Measurements from ENCODE around the gene CANT1.

The CANT1 gene

GRCh38 chr17:78993981-78994671, 15.4 kb downstream of the CANT1 start:
- DNase-seq = no peak

GRCh38 chr17:78993241-78993956, 16.2 kb downstream of the CANT1 start:
- no peak for DNase-seq

- no peak for DNase-seq
Measured at GRCh38 chr17:78992542-78993212, 16.9 kb downstream of the CANT1 start.

DNA sequence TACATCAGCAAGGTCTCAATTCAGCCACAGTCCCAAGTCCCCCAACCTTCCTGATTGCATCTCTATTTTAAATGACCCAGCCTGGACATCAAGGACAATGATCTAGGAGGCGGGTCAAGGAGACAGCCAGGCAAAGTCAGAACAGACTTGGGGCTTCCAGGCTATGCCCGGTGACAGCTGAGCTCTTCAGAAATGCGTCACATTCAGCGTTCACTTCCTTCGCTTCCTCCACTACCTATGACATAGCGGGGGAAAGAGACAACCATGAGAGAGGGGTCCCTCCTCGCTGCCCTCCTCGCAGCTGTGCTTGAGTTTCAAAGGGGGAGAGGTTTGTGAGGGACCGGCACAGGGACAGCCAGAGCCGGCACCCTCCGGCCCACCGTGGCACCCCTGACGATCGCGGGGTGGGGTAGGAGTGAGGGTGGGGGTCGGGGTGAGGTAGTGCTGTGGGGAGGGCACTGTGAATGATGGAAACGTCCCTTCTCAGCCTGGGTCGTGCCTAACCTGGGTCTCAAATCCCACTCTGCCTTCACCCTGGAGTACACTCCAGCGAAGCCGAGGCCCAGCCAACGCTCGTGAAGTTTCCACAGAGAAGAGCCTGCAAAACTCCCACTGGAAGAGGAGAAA, 17.5 kb downstream of the CANT1 start:
- DNase-seq = no peak

DNA sequence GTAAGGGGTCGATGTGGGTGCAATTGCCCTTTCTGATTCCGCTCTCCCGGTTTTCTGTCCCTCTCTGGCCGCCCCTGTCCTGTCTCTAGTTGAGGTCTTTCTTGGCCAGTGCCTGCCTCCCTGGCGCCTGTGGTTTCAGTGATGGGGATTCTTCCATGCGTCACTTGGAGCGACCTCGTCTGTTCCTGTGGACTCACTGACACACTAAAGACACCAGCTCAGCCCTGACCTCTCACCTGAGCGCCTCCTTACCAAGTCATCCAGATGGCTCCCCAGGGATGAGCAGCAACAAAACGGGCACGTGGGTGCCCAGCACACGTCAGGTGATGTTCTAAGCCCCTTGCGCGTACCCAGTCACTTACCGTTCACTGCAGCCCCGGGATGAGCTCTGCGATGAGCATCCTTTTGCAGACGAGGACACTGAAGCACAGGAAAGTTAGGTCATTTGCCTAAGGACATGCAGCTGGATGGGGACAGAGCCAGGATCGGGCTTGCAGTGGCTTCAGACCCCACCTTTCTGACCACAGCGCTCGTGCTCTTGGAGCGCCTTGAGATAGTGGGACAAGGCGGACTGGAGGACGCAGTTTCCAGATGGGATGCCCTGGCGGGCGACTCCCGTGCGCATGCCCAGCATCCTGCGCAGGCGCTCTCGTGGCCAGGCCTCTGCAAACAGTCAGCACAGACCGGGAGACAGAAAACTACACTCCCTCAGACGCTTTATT, 18.4 kb downstream of the CANT1 start:
- DNase-seq = no peak

DNA sequence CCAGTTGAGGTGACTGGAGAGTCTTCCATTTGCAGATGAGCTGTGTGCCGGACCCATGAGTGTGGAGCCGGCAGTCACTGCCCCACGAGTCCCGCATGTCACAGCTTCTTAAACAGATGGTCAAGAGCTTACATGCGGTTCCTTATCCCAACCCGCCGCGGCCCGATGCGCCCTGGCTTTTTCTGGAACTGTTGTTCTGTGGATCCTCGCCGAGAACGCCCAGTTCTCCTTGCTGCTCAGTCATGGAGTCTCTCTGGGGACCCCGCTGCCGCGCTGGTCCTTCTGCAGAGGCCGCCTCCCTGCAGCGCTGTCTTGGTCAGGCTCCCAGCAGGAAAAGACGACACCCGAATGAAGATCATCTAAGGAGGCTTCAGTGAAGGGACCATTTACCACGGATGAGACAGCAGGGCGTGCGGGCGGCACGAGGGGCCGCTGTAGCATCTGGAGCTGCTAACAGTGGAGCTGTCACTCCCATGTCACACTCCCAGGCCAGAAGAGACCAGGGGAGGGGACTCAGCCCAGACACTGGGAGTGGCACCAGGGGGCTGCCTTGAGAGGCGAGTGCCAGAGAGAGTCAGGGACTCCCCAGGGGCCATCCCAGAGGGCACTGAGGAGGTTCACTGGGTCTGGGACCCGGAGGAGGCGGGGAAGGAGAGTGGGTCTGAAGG, 19.1 kb downstream of the CANT1 start:
- DNase-seq = no peak

DNA sequence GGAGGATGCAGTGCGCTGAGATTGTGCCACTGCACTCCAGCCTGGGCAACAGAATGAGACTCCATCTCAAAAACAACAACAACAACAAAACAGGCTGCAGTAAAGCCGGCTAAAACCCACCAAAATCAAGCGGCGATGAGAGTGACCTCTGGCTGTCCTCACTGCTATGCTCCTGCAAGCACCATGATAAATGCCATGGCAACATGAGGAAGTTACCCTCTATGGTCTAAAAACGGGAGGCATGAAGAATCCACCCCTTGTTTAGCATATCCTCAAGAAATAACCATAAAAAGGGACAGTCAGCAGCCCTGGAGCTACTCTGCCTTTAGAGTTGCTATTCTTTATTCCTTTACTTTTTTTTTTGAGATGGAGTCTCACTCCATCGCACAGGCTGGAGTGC, 21.4 kb downstream of the CANT1 start:
- DNase-seq = no peak

- DNase-seq = no peak
Measured at GRCh38 chr17:78986649-78987328, 22.8 kb downstream of the CANT1 start.

- no peak for DNase-seq
Measured at GRCh38 chr17:78986048-78986648, 23.4 kb downstream of the CANT1 start.

DNA sequence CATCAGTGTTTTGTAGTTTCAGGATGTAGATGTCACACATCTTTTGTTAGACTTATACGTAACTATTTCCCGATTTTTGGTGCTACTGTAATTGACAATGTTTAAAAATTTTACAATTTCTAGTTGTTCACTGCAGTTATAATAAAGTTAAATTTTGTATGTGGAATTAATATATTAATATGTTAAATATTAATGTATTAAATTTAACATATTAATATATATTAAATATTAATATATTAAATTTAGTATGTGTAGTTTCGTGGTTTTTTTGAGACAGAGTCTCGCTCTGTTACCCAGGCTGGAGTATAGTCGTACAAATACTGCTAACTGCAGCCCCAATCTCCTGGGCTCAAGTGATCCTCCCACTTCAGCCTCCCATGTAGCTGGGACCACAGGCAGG, 24.2 kb downstream of the CANT1 start:
- DNase-seq = no peak

DNA sequence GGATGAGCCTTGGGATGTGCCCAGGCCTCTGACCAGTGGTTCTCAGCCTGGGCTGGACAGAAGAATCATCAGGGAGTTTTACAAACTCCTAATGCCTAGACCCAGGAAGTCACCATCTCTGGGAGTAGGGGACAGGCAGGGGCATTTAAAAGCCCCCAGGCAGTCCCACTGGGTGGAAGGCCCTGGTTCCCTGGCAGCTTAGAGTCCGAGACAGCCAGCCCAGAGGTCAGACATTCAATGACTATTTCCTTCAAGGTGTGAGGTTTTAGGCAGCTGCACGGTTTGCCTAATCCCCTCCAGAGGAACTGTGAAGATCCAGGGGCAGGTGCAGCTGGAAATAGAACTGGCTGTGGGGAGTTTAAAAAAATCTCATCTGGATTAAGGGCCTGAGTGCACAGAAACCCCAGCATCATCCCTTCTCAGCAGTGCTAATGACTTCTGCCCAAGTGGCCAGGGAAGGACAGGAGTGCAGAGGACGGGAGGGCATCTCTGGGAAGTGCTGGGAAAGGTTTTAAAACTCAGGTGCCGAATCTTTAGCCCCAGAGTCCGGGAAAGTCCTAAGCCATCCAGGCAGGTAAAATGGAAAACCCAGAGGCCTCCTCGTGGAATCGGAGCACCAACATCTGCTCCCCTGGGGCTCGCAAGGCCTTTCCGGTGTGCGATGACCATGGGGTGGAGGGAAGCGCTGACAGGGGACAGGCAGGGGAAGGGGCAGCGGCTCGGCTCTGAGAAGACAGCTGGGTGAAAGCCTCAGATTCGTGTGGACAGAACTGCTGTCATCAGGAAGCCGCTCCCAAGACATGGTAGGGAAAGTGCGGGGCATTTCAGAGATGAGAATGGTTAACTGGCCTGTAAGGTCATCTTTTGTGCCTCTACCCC, 28.3 kb downstream of the CANT1 start:
- DNase-seq = no peak

DNA sequence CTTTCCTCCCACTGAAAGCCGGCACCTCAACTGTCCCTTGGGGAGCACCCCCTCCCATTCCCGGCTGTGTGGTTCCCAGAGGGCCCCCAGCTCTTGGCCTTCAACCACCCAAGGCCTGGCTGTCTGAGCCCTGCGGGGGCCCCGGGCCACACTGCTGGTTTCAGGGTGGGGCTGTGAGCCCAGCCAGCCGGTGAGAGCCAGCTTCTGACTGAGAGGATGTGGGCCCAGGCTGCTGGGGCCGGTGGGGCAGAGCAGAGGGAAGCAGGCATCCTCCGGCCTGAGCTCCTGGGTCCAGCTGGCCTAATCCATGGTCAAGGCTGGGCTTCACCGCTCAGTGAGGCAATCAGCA, 29.0 kb downstream of the CANT1 start:
- no peak for DNase-seq

DNA sequence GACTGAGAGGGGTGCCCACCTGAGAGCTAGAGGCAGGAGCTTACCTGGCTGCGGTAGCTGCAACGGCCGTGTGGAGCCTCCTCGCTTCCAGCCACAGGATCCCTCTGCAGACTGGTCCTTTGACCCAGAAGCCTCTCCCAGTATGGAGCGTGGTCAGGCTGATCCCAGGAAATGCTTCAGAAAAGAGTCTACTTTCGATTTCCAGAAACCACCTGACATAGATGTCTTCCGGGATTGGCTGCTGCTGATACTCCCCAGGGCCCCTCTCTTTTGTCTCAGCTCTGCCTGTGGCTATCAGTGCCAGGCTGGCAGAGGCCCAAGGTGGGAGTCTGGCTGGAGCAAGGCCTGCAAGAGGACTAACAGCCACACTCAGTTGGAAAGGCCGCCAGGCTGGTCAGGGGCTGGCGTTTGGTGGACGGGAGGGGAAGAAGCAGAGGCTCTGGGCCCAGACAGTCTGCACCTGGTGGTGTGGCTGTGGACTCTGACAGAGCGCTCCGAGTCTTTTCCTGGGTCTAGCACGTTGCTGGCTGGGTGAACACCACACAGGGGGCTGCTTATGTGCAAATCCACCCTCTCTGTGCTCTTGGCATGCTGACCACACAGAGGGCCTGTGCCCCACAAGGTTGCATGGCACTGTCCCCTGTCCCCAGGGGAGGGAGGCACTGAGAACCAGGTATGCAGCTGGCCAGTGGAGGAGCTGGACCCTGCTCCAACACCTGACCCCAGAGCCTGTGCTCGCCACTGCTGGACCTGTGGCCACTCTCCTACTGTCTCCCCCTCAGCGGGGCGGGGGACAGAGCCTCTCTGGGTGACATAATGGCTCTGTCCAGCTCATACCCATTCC, 29.6 kb downstream of the CANT1 start, which contains the start of gene LGALS3BP:
LGALS3BP (minus strand) TSS at position 144 of the 844 bp plus-strand sequence. CDS start 2,732 bp downstream, outside the sequence.
- peak; percentile 78 for DNase-seq

DNA sequence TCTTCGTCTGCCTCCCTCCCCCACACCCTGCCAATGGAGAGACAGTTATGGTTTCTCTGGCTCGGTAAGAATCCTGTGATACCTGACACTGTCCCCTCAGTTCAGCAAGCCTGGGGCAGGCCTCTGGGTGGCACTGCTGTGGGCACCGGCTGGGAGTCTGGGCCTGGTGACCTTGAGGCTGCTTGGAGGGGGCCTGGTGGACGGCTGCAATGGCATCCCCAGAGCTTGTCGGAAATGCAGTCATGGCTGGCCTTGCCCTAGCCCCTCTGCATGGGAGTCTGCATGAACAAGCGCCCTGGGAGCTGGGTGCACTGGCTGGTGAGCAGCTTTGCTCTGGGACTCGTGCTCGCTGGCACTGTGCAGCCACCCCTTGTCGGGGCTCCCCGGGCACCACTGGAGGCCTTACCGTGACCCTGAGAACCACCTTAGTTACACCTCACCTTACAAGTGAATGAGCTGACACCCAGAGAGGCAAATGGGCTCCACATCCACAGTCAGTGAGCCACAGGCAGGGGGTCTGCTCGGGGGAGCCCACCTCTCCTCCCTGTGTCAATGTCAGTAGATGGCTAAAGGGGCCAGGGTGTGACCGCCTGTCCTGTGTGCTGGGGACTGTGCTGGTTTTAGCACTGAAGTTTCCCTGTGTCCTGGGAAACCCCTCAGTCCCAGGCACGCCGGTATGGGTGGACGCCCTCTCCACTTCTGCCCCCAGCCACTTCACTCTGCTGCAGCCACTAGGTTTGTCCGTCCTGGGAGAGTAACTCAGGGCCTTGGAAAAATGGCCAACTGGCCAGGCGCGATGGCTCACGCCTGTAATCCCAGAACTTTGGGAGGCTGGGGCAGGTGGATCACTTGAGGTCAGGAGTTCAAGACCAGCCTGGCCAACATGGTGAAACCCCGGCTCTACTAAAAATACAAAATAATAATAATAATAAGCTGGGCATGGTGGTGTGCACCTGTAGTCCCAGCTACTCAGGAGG, 31.3 kb downstream of the CANT1 start:
- no peak for DNase-seq

DNA sequence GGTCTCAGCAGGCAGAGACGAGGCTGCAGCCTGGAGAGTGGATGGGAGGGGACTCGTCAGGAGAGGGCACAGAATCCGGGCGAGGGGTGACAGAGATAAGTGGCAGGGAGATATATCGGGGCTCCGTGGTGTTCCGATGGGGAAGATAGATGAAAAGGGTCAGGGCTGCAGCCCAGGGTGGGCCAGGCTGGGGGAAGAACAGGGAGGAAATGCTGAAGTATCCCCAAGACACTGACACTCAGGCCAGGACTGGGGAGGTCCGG, 32.0 kb downstream of the CANT1 start:
- no peak for DNase-seq

- no peak for DNase-seq
Measured at GRCh38 chr17:78976907-78977680, 32.5 kb downstream of the CANT1 start.

Measured in 8988T (cell line).